Gastrocnemius medialis (tissue), 4 donors: Measurements from ENCODE around the gene ATXN2L. TPM values are rescaled to one million over a fixed set of nuclear protein-coding genes. Genes with fewer than 3 reads are reported as not detected.
A peak's percentile ranks its signal among the peaks of the same experiment; 100 is the strongest.
"Not testable (repeated sequence)": the region's sequence is repeated elsewhere in the genome, so short reads cannot be mapped to it uniquely, and the experiment has no call there.

ENCODE experiments used
- ATAC-seq, 2 donors: fragments of 150-250 bp; one replicate each; pipeline ENCODE4 v1.9.1; 2016
- DNase-seq, 2 donors: peaks; one replicate each; pipeline ENCODE4 v3.0.0-alpha.2; 2019
- H3K27ac ChIP-seq, 4 donors: fragments of 200-600 bp; sonication (generic); 1 replicate in 1 of 4; 2 replicates in 3 of 4; pipeline ENCODE4 v1.5.1; 2016 to 2018; ENCODE audit warnings: mild to moderate bottlenecking in 2 of 4, moderate library complexity in 1 of 4
- H3K27me3 ChIP-seq, 3 donors: fragments of 200-600 bp; sonication (generic) in 2 of 3; 1 replicate in 1 of 3; 2 replicates in 2 of 3; pipeline versions ENCODE4 v1.5.1 to v1.6.0; 2016 to 2019; ENCODE audit warnings: mild to moderate bottlenecking in 1 of 3, moderate library complexity in 1 of 3
- H3K36me3 ChIP-seq, 2 donors: fragments of 200-600 bp; sonication (generic) in 1 of 2; one replicate each; pipeline ENCODE4 v1.5.1; 2017 to 2018
- H3K4me1 ChIP-seq, 2 donors: fragments of 200-600 bp; sonication (generic) in 1 of 2; one replicate each; pipeline ENCODE4 v1.5.1; 2016 to 2017; ENCODE audit warnings: mild to moderate bottlenecking in 2 of 2
- H3K4me3 ChIP-seq, 4 donors: fragments of 200-600 bp; sonication (generic) in 3 of 4; 1 replicate in 1 of 4; 2 replicates in 3 of 4; pipeline ENCODE4 v1.5.1; 2016 to 2019; ENCODE audit warnings: mild to moderate bottlenecking in 2 of 4
- H3K9me3 ChIP-seq, 3 donors: fragments of 200-600 bp; sonication (generic) in 2 of 3; 1 replicate in 1 of 3; 2 replicates in 2 of 3; pipeline ENCODE4 v1.5.1; 2016 to 2019
- POLR2A ChIP-seq, 2 donors: fragments of 450-650 bp; IDR thresholded peaks; one replicate each; pipeline ENCODE4 v1.6.1; 2017; ENCODE audit warnings: antibody characterized with exemption in 2 of 2, mild to moderate bottlenecking in 2 of 2, moderate library complexity in 2 of 2
- in situ Hi-C, 4 donors: fragments of 200-750 bp; cut with MboI; loops; one replicate each; pipeline versions ENCODE4 v1.15.0 to v1.8.0; 2017; ENCODE audit warnings: low sequenced_read_pairs in 4 of 4
- intact Hi-C: fragments of 100-400 bp; cut with DNase I; formaldehyde crosslinking; loops from one replicate; pipeline ENCODE4 v1.15.1; 2023; ENCODE audit warnings: low total_unique reads
- total RNA-seq, 4 donors: library from RNA; depleted of rRNA; stranded (reverse); fragments of >200 nt; gene quantifications; one replicate each; pipeline versions ENCODE4 v1.1.0 to v1.2.3, GENCODE V29; 2016
- TF ChIP-seq, protein P1 (sequence below), 5 experiments: fragments of 450-650 bp in 3 of 5; fragments of 200-600 bp in 2 of 5; sonication (generic) in 2 of 5; IDR thresholded peaks in 4 of 5; conservative IDR thresholded peaks in 1 of 5; 1 replicate in 4 of 5; 2 replicates in 1 of 5; pipeline ENCODE4 v1.5.1; 2016 to 2019; ENCODE audit warnings: antibody characterized with exemption in 5 of 5, mild to moderate bottlenecking in 3 of 5, moderate library complexity in 3 of 5

Gene ATXN2L
- total RNA-seq, 4 donors from 2014 or later, result 24.0 to 68.6 (median 47.7) TPM

- intact Hi-C loops (no loop called here), in situ Hi-C loops (loop anchor here in 3 of 4 donors (5.0 to 10.0 kb wide), 2 partner anchors 125 to 127 kb away; no protein-coding TSS in a partner anchor)
- peaks cover 11 to 15% of the 10 kb centered on the region in 2 donors for H3K4me1 ChIP-seq
- ATAC-seq (no peak), DNase-seq (no peak)
- no peak overlapping the region for H3K4me3 ChIP-seq
- TF ChIP-seq, protein P1, sequence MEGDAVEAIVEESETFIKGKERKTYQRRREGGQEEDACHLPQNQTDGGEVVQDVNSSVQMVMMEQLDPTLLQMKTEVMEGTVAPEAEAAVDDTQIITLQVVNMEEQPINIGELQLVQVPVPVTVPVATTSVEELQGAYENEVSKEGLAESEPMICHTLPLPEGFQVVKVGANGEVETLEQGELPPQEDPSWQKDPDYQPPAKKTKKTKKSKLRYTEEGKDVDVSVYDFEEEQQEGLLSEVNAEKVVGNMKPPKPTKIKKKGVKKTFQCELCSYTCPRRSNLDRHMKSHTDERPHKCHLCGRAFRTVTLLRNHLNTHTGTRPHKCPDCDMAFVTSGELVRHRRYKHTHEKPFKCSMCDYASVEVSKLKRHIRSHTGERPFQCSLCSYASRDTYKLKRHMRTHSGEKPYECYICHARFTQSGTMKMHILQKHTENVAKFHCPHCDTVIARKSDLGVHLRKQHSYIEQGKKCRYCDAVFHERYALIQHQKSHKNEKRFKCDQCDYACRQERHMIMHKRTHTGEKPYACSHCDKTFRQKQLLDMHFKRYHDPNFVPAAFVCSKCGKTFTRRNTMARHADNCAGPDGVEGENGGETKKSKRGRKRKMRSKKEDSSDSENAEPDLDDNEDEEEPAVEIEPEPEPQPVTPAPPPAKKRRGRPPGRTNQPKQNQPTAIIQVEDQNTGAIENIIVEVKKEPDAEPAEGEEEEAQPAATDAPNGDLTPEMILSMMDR (IDR thresholded peaks at IDR 0.05 in 4 of 5, conservative IDR thresholded peaks at IDR 0.05 in 1 of 5), result no peak
- TF ChIP-seq POLR2A (IDR thresholded peaks at IDR 0.05), result no peak
- H3K36me3 ChIP-seq, result no peaks in the 10 kb centered on the region
- H3K27me3 ChIP-seq, result no peaks in the 10 kb centered on the region
- H3K27ac ChIP-seq, result no peak overlapping the region
- no peaks in the 10 kb centered on the region for H3K9me3 ChIP-seq
Observed at GRCh38 chr16:28820016-28820415, 2.8 kb upstream of the ATXN2L start.

GRCh38 chr16:28820546-28820945, 2.3 kb upstream of the ATXN2L start:
- H3K27me3 ChIP-seq, H3K27ac ChIP-seq, ATAC-seq, H3K9me3 ChIP-seq, DNase-seq, H3K4me3 ChIP-seq, intact Hi-C loops, H3K36me3 ChIP-seq: not testable (repeated sequence)
- in situ Hi-C loops, result loop anchor here in 3 of 4 donors (5.0 to 10.0 kb wide), 2 partner anchors 124 to 127 kb away; no protein-coding TSS in a partner anchor
- H3K4me1 ChIP-seq, result peaks cover 16 to 20% of the 10 kb centered on the region in 2 donors

DNA sequence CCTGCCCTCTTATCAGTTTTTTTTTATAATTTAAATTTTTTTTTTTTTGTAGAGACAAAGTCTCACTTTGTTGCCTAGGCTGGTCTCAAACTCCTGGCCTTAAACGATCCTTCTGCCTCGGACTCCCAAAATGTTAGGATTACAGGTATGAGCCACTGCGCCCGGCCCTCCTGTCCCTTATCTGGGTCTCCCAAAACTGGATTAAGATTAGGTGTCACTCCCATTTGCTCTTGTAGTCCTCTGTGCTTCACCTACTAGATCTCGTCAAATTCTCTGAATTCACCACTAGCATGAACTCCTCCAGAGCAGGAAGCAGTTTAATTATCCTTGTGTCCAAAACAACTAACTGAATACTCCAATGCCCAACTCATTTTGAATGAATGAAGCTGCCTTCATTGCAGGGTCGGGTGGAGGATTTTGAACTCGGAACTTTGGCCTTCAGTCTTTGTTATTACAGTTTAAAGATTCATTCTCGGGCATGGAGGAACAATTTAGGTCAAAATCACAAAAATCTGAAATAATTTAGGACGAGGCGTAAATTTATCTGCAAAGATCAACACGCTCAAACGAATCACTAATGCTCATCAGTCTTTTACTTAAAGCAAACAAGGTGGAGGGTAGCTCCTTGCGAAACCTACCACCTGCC, 802 bp upstream of the ATXN2L start:
- Histone ChIP-seq H3K27me3 (no peaks in the 10 kb centered on the region), H3K4me1 (peaks cover 20% of the 10 kb centered on the region in 2 donors), H3K9me3 (no peaks in the 10 kb centered on the region), H3K4me3 (peak overlapping the region; percentile 89 to 99 (median 96)), H3K36me3 (peaks cover 0 to 16% of the 10 kb centered on the region in 2 donors), H3K27ac (peak overlapping the region; percentile 99 to 100 (median 100))
- in situ Hi-C loops, result loop anchor here in 3 of 4 donors (5.0 to 10.0 kb wide), 2 partner anchors 123 to 125 kb away; no protein-coding TSS in a partner anchor
- TF ChIP-seq, protein P1 (IDR thresholded peaks at IDR 0.05 in 4 of 5, conservative IDR thresholded peaks at IDR 0.05 in 1 of 5), result no peak
- no peak for TF ChIP-seq POLR2A (IDR thresholded peaks at IDR 0.05)
- intact Hi-C loops, result loop anchor here (1.0 to 2.0 kb wide), 4 partner anchors 24 to 128 kb away; partner anchors contain the start of genes NFATC2IP, RABEP2, SH2B1 and TUFM
- no peak for ATAC-seq
- no peak for DNase-seq

GRCh38 chr16:28823291-28823872, 583 bp downstream of the ATXN2L start:
- Histone ChIP-seq H3K9me3 (no peaks in the 10 kb centered on the region), H3K36me3 (peaks cover 0 to 30% of the 10 kb centered on the region in 2 donors), H3K4me3 (peak overlapping the region; percentile 89 to 99 (median 96)), H3K27ac (peak overlapping the region; percentile 99 to 100 (median 100)), H3K27me3 (no peaks in the 10 kb centered on the region), H3K4me1 (peaks cover 20% of the 10 kb centered on the region in 2 donors)
- intact Hi-C loops, result loop anchor here (2.0 kb wide), 1 partner anchor 101 kb away; the partner anchor contains the start of gene RABEP2
- no peak for TF ChIP-seq POLR2A (IDR thresholded peaks at IDR 0.05)
- TF ChIP-seq, protein P1 (IDR thresholded peaks at IDR 0.05 in 4 of 5, conservative IDR thresholded peaks at IDR 0.05 in 1 of 5), result no peak
- DNase-seq, result no peak
- in situ Hi-C loops, result loop anchor here in 3 of 4 donors (5.0 to 10.0 kb wide), 2 partner anchors 121 to 124 kb away; no protein-coding TSS in a partner anchor
- peak; percentile 10 to 40 for ATAC-seq
